Hematopoietic multipotent progenitor cell (in vitro differentiated cells): ENCODE measurements around the gene RAP1A. TPM values are rescaled to one million over a fixed set of nuclear protein-coding genes. Genes with fewer than 3 reads are reported as not detected.
A peak's percentile ranks its signal among the peaks of the same experiment; 100 is the strongest.

Experiments used
- DNase-seq, 3 donors: peaks; one replicate each; pipeline ENCODE4 v3.0.0-alpha.2; 2011 to 2015; ENCODE audit warnings: low read depth in 2 of 3, low spot score in 2 of 3
- total RNA-seq: library from RNA; depleted of rRNA; stranded (reverse); fragments of >200 nt; gene quantifications from one replicate; pipeline ENCODE4 v1.2.3, GENCODE V29; 2012

The RAP1A gene
- 6.7 TPM for total RNA-seq

DNA sequence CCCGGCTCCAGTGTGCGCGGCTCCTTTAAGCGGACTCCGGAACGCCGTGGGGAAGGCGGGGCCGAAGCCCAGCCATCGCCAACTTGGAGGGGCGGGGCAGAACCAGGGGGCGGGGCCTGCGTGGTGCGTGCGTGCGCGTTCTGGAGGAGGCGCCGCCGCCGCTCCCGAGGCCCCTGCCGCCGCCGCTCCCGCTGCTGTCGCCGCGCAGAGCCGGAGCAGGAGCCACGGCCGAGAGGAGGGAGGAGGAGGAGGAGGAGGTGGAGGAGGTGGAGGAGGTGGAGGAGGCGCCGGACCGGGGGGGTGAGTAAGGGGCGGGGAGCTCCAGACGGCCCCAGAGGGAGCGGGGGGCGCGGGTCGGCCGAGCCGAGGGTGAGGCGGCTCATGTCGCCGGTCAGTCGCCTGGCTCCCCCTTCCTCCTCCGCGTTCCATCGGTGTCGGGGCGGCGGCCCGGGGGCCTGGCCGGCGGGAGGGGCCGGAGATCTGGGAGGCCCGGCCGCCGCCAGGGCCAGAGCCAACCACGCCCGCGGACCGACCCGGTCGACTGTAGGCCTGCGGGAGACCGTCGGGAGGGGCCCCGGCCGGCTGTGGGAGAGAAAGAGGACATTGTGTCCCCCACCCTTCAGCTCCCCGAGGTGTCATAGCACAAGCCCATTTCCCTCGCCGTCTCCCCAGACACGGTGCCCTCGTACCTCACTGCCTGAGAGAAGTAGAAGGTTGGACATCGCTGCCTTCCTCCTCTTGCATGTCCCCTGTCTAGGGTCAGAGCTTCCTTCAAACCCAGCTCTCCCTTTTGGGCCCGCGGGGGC, at the start of gene RAP1A:
Gene RAP1A (plus strand): TSS at position 155 of the 806 bp plus-strand sequence. CDS start 71,572 bp downstream, outside the sequence.
- peak; percentile 83 to 90 (median 87) for DNase-seq

DNA sequence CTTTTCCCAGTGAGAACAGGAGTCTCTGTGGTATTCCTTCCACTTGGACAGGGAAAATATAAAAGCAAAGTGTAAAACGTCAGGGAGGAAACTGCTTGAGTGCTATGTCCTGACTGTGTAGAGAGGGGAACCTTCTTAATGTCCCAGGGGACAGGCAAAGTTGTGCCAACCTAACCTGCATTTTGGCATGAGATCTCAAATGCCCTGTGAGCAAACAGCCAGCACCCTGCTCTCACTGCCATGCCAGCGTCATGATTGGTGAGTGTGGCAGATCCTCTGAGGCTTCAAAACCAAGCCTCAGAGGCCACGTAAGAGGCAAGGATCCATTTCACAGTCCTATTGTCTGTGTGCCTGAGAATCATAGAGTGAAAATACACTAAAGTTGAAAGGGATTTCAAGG, 49.7 kb upstream of the RAP1A start:
- no peak for DNase-seq

DNA sequence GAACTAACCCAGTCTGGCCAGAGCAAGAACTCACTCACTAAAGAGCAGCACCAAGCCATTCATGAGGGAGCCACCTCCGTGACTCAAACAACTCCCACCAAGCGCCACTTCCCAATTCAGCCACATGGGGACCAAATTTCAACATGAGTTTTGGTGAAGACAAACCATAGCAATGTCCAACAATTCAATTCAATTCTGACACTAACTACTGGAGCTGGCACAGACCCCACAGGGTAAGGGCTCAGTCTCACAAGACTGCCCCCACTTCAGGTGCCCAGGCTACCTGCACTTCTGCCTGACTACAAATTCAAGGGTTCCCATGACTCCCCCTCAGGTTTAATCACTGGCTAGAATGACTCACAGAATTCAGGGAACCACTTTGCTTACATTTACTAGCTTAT, 48.8 kb upstream of the RAP1A start:
- DNase-seq: peak in 2 of 3 donors; percentile 20 to 57

DNA sequence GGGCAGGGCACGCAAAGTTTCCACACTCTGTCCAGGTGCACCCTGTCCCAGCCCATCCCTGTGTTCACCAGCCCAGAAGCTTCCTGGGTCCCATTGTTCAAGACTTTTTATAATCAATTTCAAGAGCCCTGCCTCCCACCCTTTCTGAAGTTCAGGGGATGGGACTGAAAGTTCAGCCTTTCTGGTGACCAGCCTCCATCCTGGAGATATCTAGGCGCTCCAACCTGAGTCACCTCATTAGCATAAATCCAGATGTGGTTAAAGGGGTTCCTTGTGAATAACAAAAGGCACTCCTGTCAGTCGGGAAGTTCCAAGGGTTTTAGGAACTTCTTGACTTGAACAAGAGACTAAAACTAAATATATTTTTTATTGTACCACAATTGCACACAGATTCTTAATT, 48.4 kb upstream of the RAP1A start:
- DNase-seq: no peak

DNA sequence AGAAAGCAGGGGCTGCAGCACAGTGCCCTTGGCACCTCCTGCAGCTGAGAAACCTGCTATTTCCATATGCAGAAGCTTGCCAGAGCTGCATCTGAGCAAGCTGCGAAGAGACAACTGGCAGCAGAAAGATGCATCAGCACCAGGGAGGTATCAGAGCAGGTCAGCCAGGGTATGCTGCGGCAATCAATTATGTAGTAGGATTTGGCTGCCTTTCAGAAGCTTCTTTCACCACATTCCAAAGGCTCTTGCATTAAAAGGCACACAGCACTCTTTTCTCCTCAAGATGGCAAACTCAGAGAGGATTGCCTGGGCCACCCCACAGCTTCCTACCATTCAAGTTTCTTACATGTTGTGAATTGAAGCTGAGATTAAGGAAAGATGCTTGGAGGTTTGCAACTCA, 47.6 kb upstream of the RAP1A start:
- DNase-seq: no peak

DNA sequence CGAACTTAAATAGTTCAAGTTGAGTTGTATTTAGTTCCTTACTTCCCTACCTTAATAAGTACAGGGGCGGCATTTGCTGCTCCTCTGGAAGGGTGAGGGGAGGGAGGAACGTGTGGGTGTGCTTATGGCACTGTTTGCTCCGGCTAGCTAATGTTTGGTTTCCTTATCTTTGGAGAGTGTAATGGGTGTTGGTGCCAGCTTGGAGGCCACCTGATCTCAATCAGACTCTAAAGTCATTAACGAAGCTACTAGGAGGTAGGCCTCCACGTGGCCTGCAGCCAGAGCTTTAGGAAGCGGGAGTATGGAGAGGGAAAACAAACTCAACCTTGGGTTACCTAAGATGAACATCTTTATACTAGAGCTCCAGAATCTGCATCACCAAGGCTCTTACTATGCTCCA, 43.0 kb upstream of the RAP1A start:
- DNase-seq: no peak

DNA sequence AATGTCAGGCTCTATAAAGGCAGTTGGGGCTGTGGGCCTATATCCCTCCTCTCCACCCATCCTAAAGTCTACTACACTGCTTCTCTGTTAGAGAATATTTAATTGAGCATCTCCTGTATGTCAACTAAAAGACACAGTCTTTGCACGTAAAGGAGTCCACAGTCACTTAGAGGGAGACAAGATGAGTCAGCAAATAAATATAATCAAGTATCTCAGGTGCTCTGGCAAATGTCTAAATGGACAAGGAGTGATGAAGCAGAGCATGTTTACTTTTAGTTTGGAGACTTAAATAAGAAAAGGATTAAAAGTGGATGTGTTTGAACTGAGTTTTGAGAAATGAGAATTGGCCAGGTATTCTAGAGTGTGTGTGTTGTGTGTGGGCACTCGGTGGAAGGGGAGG, 41.8 kb upstream of the RAP1A start:
- no peak for DNase-seq

DNA sequence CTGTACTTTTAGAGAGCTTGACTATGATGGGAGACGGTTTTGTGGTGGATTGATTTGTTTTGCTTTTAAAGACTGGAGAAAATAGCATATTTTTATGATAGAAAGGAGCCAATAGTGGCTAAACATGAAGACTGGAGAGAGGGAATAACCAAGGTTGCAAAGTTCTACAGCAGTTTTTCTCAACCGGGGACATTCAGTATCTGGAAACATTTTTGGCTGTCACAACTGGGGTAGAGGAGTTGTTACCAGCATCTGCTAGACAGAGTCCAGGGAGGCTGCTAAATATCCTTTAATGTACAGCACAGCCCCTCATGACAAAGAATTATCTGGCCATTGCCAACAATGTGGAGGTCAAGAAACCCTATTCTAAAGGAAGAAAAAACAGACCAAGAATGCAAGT, 38.4 kb upstream of the RAP1A start:
- DNase-seq: no peak

DNA sequence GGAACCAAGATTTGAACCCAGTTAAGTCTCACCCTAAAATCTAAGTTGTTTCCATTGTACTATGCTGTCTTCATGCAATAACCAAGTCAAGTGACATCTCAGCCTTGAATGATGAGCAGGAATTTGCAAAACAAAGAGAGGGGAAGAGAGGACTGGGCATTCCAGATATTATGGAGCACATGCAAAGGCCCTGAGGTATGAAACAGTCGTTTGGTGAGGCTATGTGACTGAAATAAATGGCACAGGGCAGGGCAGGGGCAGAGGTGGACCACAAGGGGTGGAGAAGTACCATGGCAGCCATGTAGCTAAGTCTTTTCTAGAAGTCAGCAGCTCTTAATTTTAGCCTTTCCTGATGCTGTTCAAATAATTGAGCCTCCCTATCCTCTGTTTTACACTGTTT, 37.6 kb upstream of the RAP1A start:
- DNase-seq: no peak

DNA sequence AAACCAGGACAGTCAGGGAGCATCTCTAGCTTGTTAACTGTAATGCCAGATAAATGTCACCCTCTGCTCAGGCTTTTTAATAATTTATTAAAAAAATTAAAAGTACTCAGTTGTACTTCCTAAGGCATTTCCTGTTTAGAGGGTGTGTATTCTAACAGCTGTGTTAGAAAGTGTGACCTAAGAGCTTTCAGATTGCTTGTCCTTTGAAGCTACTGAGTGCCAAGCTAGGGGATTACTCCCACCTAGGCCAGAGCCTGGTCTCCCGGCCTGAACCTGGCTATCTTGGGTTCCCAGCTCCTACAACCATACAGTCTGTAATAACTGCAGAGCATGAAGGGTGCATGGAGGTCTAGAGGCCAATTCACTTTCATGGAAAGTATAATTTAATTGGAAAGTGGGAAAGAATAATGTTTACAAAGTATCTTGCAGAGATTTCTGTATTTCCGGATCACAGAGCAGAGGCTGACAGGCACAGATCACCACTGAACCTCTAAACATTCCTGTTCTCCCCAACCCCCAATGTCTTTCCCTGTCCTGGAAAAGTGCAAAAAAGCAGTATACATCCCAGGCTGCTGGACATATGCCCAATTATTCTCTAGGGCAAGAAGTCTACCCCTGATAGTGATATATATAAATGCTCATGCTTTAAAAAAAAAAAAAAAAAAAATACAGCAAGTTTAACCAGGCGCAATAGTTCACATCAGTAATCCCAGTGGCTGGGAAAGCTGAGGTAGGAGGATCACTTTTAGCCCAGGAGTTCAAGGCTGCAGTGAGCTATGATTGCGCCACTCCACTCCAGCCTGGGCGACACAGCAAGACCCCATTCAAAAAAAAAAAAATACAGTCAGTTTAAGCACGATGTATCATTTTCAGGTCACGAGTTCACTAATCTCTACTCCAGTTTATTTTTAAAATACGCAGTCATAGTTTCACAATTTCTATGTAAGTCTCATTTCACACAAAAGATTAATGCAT, 36.7 kb upstream of the RAP1A start:
- no peak for DNase-seq

DNA sequence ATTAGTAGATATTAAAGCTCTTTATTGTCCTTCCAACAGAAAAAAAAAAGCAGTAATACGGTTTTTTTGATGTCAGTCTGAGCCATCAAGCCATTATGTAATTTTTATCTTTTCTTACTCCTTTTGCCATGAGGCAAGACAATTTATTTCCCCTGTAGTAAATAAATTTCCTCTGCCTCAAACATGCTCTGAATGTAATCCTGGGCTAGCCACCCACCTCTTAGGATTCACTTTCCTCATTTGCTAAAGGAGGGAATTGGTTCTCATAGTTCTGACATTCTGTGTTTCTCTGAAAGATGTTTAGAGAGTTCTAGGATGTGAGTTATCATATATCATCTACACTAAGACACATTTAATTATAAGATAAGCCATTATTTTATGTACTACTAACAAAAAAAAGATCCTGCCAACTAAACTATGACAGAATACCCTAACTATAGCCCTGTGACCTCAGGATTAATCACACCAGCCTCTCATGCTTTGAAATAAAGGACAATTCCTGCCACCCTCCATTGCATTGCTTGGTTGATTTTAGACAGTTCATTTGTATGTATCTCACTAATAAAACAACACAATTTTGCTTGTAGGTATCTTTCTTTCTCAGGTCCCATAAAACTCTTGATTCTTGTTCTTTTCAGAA, 34.0 kb upstream of the RAP1A start:
- no peak for DNase-seq

DNA sequence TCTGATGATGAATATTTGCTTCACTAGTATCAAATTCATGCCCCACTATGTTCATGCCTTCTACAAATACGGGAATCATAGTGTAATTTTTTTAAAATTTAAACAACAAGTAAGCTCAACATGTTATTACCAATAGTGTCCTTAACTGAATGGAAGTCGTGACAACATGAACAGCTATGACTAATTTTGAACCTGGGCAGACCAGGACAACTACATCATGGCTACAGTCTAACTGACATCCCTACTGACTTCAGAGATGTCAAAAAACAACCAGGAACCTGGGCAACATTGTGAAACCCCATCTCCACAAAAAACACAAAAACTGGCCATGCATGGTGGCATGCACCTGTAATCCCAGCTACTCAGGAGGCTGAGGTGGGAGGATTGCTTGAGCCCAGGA, 33.5 kb upstream of the RAP1A start:
- DNase-seq: no peak

DNA sequence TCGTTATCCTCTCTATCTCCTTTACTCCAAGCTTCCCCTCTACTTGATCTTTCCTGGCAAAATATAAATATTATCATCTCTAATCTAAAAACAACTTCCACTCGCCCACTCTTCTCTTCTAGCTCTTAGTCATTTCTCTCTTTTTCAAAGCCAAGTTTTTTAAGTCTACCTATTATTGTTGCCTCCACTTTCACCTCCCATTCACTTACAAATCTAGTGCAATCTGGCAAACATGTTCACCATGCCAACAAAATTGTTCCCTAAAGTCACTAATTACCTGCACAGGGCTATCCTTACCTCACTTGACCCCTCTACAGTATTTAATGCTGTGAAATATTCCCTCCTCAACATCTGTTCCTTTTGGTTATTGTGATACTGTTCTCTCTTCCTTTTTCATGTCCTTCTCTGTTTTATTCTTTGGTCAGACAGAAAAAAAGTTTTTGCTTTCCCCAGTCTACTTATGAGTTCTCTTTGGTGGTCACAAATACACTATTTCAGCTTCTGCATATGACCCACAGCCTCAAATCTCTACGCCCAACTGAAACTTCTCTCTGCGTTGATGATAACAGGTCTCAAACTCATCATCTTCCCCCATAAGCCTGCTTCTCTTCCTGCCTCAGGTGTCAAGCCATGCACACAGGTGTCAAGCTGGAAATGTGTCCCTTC, 31.9 kb upstream of the RAP1A start:
- no peak for DNase-seq

DNA sequence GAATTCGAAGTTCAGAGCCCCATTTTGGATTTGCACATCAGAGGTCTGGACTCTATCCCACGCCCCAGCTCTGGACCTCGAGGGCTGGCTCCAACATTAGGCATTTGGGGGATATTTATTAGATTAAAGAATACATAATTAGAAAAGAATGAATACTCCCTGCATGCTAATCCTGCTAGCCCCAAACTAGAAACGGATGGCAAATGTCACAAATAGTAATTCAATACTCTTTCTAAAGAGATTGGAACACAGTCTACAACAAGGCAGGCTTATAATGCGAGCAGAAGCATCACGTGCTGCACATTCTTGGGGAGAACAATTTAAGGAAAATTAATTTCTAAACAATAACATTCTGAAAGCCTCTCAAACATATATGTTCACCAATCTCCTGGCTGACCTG, 27.7 kb upstream of the RAP1A start:
- no peak for DNase-seq

DNA sequence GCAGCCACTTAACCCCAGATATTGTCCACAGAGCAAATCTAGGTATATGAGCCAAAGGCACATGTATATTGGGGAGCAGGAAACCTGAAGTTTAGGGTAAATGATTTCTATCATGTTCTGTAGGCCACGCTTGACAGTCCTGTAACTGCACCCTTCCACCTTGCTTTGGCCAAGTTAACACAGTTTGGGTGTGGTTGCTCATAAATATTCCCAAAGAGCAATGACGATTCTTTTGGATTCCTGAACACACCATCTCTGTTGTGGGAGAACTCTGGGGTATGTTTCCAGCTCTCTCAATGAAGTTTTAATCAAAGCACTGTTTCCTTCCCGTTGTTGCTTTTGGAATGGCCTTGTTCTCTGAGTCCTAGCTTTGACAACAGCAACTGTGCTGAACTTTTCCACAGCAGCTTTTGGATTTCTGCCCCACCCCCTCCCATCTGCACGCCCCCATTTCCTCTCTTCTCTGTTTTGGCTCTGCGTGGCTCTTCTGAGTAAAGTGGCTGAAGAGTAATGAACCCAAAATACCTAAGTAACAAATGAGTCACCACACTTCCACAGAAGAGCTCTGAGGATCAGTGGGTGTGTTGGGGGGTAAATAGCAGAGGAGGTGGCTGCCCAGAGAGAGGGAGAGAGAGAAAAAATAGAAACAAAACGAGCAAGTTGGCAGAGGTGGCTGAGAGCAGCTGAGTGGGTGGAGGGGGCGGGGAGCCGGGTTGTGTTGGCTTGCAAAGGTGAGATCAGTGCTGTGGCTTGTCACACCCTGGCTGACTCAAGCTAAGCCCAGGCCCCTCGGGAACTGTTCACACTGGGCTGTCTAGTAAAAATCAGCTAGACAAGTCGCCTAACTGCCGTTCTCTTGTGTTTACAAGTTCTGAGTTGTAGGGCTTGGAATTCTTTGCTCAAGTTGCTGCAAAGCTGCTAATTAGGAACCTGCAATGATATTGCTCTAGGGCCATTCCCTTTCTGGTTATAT, 26.9 kb upstream of the RAP1A start:
- DNase-seq: peak in 2 of 3 donors; percentile 68 to 70

DNA sequence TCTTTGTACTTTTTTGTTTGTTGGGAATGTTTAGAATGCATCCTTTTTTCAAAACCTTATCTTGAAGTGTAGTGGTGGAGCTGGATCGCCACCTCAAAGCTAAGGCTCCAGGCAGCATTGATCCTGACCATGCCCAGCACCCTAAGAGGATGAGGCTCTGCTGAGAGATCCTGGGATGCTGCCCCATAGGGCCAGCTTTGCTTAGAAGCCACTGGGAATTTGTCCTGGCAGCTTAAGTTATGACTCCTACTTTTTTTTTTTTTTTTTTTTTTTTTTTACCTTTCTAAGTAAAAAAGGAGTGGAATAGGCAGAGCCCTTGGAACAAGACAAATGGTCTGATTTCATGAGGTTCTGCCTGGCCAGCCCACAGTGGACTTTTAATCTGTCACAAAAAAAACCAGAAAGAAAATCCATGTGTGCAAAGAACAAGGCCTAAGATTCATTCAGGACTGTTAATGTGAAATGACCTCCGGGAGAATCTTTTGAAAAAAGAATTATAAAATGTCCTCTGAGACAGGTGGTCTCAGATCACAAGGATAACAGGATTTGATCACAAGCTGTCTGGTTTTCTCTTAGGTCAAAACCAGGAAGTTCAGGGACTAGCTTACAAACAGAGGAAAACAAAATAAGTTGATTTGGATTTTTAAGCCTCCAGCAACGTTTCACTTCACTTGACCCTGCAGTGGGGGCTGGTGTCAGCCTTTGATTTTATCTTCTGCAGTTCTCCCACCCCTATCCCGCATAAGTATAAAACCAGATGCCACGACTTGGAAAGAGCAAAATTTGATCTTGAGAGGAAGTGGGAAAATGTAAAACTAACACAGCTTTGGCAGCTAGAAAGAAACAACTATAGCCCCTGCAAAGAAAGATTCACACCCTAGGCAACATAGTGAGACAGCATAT, 25.9 kb upstream of the RAP1A start:
- no peak for DNase-seq

DNA sequence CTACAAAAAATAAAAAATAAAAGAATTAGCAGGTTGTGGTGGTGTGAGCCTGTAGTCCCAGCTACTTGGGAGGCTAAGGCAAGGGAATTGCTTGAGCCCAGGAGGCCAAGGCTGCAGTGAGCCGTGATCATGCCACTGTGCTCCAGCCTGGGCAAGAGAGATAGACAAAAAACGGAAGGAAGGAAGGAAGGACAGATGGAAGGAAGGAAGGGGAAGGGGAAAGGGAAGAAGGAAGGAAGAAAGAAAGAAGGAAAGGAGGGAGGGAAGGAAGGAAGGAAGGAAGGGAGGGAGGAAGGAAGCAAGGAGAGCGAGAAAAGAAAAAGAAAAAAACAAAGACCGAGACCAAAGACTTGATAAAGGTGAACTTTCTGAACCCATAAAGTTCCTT, 25.3 kb upstream of the RAP1A start:
- DNase-seq: no peak

DNA sequence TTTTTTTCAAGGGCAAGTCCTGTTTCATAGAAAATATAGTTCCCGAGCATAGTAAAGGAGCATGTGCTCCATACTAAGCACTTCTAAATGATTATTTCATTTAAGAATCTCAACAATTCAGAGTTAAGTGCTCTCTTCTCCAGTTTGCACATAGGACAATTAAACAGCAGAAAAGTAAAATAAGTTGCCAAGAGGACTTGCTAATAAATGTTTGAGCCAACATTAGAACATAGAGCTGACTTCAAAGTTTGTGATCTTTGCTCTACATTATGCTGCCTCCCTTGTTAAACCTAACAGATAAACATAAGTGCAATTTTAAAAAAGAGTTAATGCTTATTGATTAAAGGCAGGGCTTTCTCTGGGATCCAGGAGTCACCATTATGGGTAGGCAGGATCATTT, 23.8 kb upstream of the RAP1A start:
- DNase-seq: no peak

DNA sequence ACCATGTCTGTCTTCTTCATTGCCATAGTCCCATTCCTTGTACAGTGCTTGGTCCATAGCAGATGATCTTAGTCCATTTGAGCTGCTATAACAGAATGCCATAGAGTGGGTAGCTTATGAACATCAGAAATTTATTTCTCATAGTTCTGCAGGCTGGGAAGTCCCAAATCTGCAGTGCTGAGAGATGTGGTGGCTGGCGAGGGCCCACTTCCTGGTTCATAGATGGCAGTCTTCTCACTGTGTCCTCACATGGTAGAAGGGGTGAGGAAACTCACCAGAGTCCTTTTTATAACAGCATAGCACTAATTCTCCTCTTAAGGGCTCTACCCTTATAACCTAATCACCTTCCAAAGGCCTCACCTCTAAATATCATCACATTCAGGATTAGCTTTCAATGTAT, 23.1 kb upstream of the RAP1A start:
- DNase-seq: no peak
